Testis (tissue), 3 donors: ENCODE data around the gene PRMT7. TPM values are rescaled to one million over a fixed set of nuclear protein-coding genes. Genes with fewer than 3 reads are reported as not detected.

Source experiments
- DNase-seq: peaks from one replicate; pipeline ENCODE4 v3.0.0-alpha.2; 2019
- H3K27ac ChIP-seq, 2 donors: fragments of 200-600 bp; sonication (generic); one replicate each; pipeline ENCODE4 v1.5.1; 2019
- H3K27me3 ChIP-seq: fragments of 200-600 bp; sonication (generic); one replicate; pipeline ENCODE4 v1.5.1; 2019
- H3K36me3 ChIP-seq: fragments of 200-600 bp; sonication (generic); one replicate; pipeline ENCODE4 v1.5.1; 2017; ENCODE audit warnings: low read depth; ENCODE audit errors: missing control alignments
- H3K4me1 ChIP-seq: fragments of 200-600 bp; sonication (generic); one replicate; pipeline ENCODE4 v1.5.1; 2019
- H3K4me3 ChIP-seq, 2 donors: fragments of 200-600 bp; sonication (generic); one replicate each; pipeline ENCODE4 v1.5.1; 2017 to 2019
- H3K9me3 ChIP-seq: fragments of 200-600 bp; sonication (generic); one replicate; pipeline ENCODE4 v1.5.1; 2017
- CTCF ChIP-seq, 3 experiments: fragments of 450-650 bp in 2 of 3; fragments of 200-600 bp in 1 of 3; sonication (generic) in 1 of 3; IDR thresholded peaks; one replicate each; pipeline ENCODE4 v1.5.1; 2016 to 2019; ENCODE audit warnings: antibody characterized with exemption in 3 of 3, mild to moderate bottlenecking in 2 of 3, moderate library complexity in 1 of 3
- POLR2A ChIP-seq: fragments of 450-650 bp; IDR thresholded peaks from one replicate; pipeline ENCODE4 v1.6.1; 2017; ENCODE audit warnings: antibody characterized with exemption, mild to moderate bottlenecking, moderate library complexity
- WGBS, 2 donors: methylation state at CpG; one replicate each; pipeline ENCODE4 v1.1.5; 2018; 5-methylcytosine and 5-hydroxymethylcytosine counted together
- intact Hi-C: fragments of 100-400 bp; cut with DNase I; formaldehyde crosslinking; loops from one replicate; pipeline ENCODE4 v1.15.1; 2023; ENCODE audit warnings: low total_unique reads
- polyA plus RNA-seq: library from polyadenylated mRNA; stranded (reverse); fragments of 350-450 nt; fragmentation: Illumina TruSeq; extraction: RNeasy Lipid Tissue Mini Kit (QIAGEN cat#74804); gene quantifications from one replicate; pipeline ENCODE4 v1.2.3, GENCODE V29; 2014; ENCODE audit warnings: low read depth, low replicate concordance; ENCODE audit not compliant: insufficient read depth
- total RNA-seq, 2 donors: library from RNA; depleted of rRNA; stranded (reverse); fragments of >200 nt; gene quantifications; one replicate each; pipeline ENCODE4 v1.2.3, GENCODE V29; 2016

PRMT7 gene
- total and polyA plus RNA-seq, 3 donors from 2014 or later = 47.9 to 111 (median 99.3) TPM

- TF ChIP-seq POLR2A = no peak
- no peak for TF ChIP-seq CTCF (IDR thresholded peaks at IDR 0.05)
- no peaks in the 10 kb centered on the region for H3K9me3 ChIP-seq
- H3K4me3 ChIP-seq = no peak overlapping the region
- no peaks in the 10 kb centered on the region for H3K36me3 ChIP-seq
- peaks cover 11% of the 10 kb centered on the region for H3K4me1 ChIP-seq
- WGBS, 2 donors = 86 to 87% methylated on average over 18 of the region's 18 CpGs
- no peaks in the 10 kb centered on the region for H3K27me3 ChIP-seq
- H3K27ac ChIP-seq = no peak overlapping the region
- no peak for DNase-seq
- intact Hi-C loops = no loop called here
Measured at GRCh38 chr16:68373528-68374245, 62.9 kb downstream of the PRMT7 start.

GRCh38 chr16:68374246-68374805, 63.5 kb downstream of the PRMT7 start:
- H3K36me3 ChIP-seq = no peaks in the 10 kb centered on the region
- no peaks in the 10 kb centered on the region for H3K9me3 ChIP-seq
- no peak for TF ChIP-seq CTCF (IDR thresholded peaks at IDR 0.05)
- no peak for TF ChIP-seq POLR2A
- peaks cover 15% of the 10 kb centered on the region for H3K4me1 ChIP-seq
- intact Hi-C loops = no loop called here
- no peak for DNase-seq
- no peak overlapping the region for H3K4me3 ChIP-seq
- no peaks in the 10 kb centered on the region for H3K27me3 ChIP-seq
- H3K27ac ChIP-seq = no peak overlapping the region
- 80 to 83% methylated on average over 3 to 10 of the region's 10 CpGs for WGBS, 2 donors

GRCh38 chr16:68374961-68375660, 64.3 kb downstream of the PRMT7 start:
- Histone ChIP-seq H3K4me3 (no peak overlapping the region), H3K4me1 (peaks cover 15% of the 10 kb centered on the region), H3K9me3 (no peaks in the 10 kb centered on the region), H3K36me3 (no peaks in the 10 kb centered on the region), H3K27ac (no peak overlapping the region), H3K27me3 (no peaks in the 10 kb centered on the region)
- intact Hi-C loops = no loop called here
- no peak for DNase-seq
- WGBS, 2 donors = 81 to 85% methylated on average over 6 to 9 of the region's 9 CpGs
- TF ChIP-seq POLR2A (no peak), CTCF (IDR thresholded peaks at IDR 0.05) (no peak)

GRCh38 chr16:68375801-68376536, 65.2 kb downstream of the PRMT7 start:
- Histone ChIP-seq H3K4me1 (peaks cover 15% of the 10 kb centered on the region), H3K9me3 (no peaks in the 10 kb centered on the region), H3K27me3 (no peaks in the 10 kb centered on the region), H3K27ac (no peak overlapping the region), H3K4me3 (no peak overlapping the region), H3K36me3 (no peaks in the 10 kb centered on the region)
- intact Hi-C loops = no loop called here
- DNase-seq = no peak
- TF ChIP-seq POLR2A (no peak), CTCF (IDR thresholded peaks at IDR 0.05) (no peak)
- 94 to 98% methylated on average over 8 to 11 of the region's 11 CpGs for WGBS, 2 donors
